T1000 (cell line): ENCODE measurements around the gene EFEMP1.

Source experiments
- DNase-seq: peaks from one replicate; lab custom pipeline; 2025; ENCODE audit warnings: mixed read lengths; lab: John Stamatoyannopoulos, UW

The EFEMP1 gene

GRCh38 chr2:55932843-55933242 is 9.3 kb upstream of the EFEMP1 start:
- DNase-seq: no peak

- no peak for DNase-seq
Measured at GRCh38 chr2:55931281-55931680, 7.7 kb upstream of the EFEMP1 start.

- no peak for DNase-seq
Measured at GRCh38 chr2:55929476-55929875, 5.9 kb upstream of the EFEMP1 start.

GRCh38 chr2:55926974-55927373 is 3.4 kb upstream of the EFEMP1 start:
- no peak for DNase-seq

GRCh38 chr2:55926246-55926645 is 2.7 kb upstream of the EFEMP1 start:
- DNase-seq: no peak

GRCh38 chr2:55923982-55924321 is 370 bp upstream of the EFEMP1 start:
- DNase-seq: no peak

GRCh38 chr2:55922291-55922907 is 1.2 kb downstream of the EFEMP1 start:
- no peak for DNase-seq

- no peak for DNase-seq
Measured at GRCh38 chr2:55919574-55919973, 4.0 kb downstream of the EFEMP1 start.

- no peak for DNase-seq
Measured at GRCh38 chr2:55918856-55919255, 4.7 kb downstream of the EFEMP1 start.

- DNase-seq: no peak
Measured at GRCh38 chr2:55917713-55918390, 5.7 kb downstream of the EFEMP1 start.

GRCh38 chr2:55917117-55917516 is 6.5 kb downstream of the EFEMP1 start:
- DNase-seq: no peak

GRCh38 chr2:55916473-55917049 is 7.0 kb downstream of the EFEMP1 start:
- no peak for DNase-seq

GRCh38 chr2:55914786-55915185 is 8.8 kb downstream of the EFEMP1 start:
- no peak for DNase-seq

- DNase-seq: no peak
Measured at GRCh38 chr2:55912926-55913325, 10.7 kb downstream of the EFEMP1 start.

- DNase-seq: no peak
Measured at GRCh38 chr2:55910077-55910476, 13.5 kb downstream of the EFEMP1 start.

GRCh38 chr2:55907686-55908085 is 15.9 kb downstream of the EFEMP1 start:
- DNase-seq: no peak

- no peak for DNase-seq
Measured at GRCh38 chr2:55906993-55907392, 16.6 kb downstream of the EFEMP1 start.

GRCh38 chr2:55903727-55904126 is 19.9 kb downstream of the EFEMP1 start:
- DNase-seq: no peak

GRCh38 chr2:55902971-55903370 is 20.6 kb downstream of the EFEMP1 start:
- DNase-seq: no peak

- DNase-seq: no peak
Measured at GRCh38 chr2:55902429-55902828, 21.2 kb downstream of the EFEMP1 start.

GRCh38 chr2:55901941-55902340 is 21.6 kb downstream of the EFEMP1 start:
- DNase-seq: no peak

GRCh38 chr2:55901322-55901721 is 22.3 kb downstream of the EFEMP1 start:
- no peak for DNase-seq

GRCh38 chr2:55899881-55900280 is 23.7 kb downstream of the EFEMP1 start:
- DNase-seq: no peak
